ENCODE results near the gene HOXD11. TPM values are rescaled to one million over a fixed set of nuclear protein-coding genes. Genes with fewer than 3 reads are reported as not detected.

HOXD11 gene
- total RNA-seq, 1 donor from 2014 or later, result not detected

DNA sequence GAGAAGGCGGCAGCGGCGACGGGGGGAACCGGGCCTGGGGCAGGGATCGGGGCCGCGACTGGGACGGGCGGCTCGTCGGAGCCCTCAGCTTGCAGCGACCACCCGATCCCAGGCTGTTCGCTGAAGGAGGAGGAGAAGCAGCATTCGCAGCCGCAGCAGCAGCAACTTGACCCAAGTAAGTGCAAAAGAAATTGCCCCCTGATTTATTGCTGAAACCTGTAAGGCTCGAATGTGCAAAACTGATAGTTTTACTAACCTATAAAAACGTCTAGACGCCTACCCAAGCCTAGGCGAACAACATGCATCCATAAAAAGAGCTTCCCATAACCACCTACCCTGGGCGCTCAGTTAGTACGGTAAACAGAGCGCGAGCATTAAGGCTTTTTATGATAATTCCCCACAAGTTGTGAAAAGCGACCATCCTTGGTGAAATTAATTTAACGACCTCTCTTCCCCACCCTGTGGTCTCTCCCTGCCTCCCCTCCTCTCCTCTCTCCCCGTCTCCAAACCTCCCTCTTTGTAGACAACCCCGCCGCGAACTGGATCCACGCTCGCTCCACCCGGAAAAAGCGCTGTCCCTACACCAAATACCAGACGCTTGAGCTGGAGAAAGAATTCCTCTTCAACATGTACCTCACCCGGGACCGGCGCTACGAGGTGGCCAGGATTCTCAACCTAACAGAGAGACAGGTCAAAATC is 16.5 kb downstream of the HOXD11 start:
- intact Hi-C loops (cut with DNase I), result no loop called here

DNA sequence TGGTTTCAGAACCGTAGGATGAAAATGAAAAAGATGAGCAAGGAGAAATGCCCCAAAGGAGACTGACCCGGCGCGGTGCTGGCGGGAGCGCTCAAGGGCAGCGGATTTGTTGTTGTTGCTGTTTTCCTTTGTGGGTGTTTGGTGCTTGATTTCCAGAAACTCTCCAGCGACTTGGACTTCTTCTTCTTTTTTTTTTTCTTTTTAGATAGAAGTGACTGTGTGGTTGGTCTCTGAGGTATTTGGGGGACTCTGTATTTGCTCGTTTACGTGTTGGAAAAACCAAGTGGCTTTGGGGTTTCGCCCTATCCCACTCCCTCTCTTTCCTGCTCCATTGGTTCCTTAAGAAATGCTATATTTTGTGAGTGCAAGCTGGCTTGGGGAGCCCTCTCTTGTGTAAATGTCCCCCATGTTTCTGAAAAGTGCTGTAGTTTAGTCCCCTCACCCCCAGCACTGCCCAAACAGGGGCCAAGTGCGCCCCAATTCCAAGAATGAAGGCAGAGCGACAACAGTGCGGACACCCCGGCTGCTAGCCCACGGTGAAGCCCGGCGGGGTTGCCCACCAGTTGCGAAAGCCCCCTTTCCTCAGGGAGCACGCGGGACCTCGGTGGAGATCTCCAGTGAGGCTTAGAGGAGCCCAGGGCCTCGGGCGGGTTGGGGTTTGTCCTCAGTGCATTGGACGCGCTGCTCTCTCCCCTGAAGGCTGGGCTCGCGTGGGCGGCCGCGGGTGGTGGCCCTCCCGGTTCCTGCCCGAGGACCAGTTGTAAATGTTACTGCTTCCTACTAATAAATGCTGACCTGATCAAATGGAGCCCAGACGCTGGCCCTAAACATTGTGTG is 17.2 kb downstream of the HOXD11 start:
- H3K4me1 ChIP-seq, result peaks cover 11% of the 10 kb centered on the region
- peaks cover 99% of the 10 kb centered on the region for H3K27me3 ChIP-seq
- H3K4me3 ChIP-seq, result no peak overlapping the region
- ATAC-seq, result no peak
- no peak overlapping the region for H3K27ac ChIP-seq
- H3K9me3 ChIP-seq, result no peaks in the 10 kb centered on the region
- DNase-seq, result no peak
- intact Hi-C loops (cut with DNase I), result no loop called here
- no peaks in the 10 kb centered on the region for H3K36me3 ChIP-seq
- TF ChIP-seq, protein P1, sequence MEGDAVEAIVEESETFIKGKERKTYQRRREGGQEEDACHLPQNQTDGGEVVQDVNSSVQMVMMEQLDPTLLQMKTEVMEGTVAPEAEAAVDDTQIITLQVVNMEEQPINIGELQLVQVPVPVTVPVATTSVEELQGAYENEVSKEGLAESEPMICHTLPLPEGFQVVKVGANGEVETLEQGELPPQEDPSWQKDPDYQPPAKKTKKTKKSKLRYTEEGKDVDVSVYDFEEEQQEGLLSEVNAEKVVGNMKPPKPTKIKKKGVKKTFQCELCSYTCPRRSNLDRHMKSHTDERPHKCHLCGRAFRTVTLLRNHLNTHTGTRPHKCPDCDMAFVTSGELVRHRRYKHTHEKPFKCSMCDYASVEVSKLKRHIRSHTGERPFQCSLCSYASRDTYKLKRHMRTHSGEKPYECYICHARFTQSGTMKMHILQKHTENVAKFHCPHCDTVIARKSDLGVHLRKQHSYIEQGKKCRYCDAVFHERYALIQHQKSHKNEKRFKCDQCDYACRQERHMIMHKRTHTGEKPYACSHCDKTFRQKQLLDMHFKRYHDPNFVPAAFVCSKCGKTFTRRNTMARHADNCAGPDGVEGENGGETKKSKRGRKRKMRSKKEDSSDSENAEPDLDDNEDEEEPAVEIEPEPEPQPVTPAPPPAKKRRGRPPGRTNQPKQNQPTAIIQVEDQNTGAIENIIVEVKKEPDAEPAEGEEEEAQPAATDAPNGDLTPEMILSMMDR (IDR thresholded peaks at IDR 0.05), result no peak

More for the DNA sequence above, 16.5 kb downstream of the HOXD11 start:
- TF ChIP-seq, protein P1 (IDR thresholded peaks at IDR 0.05), result no peak
- H3K27ac ChIP-seq, result no peak overlapping the region
- peaks cover 99% of the 10 kb centered on the region for H3K27me3 ChIP-seq
- H3K4me3 ChIP-seq, result peak overlapping the region; percentile 32
- DNase-seq (no peak), ATAC-seq (no peak)
- H3K9me3 ChIP-seq, result no peaks in the 10 kb centered on the region
- no peaks in the 10 kb centered on the region for H3K36me3 ChIP-seq
- H3K4me1 ChIP-seq, result peaks cover 11% of the 10 kb centered on the region

DNA sequence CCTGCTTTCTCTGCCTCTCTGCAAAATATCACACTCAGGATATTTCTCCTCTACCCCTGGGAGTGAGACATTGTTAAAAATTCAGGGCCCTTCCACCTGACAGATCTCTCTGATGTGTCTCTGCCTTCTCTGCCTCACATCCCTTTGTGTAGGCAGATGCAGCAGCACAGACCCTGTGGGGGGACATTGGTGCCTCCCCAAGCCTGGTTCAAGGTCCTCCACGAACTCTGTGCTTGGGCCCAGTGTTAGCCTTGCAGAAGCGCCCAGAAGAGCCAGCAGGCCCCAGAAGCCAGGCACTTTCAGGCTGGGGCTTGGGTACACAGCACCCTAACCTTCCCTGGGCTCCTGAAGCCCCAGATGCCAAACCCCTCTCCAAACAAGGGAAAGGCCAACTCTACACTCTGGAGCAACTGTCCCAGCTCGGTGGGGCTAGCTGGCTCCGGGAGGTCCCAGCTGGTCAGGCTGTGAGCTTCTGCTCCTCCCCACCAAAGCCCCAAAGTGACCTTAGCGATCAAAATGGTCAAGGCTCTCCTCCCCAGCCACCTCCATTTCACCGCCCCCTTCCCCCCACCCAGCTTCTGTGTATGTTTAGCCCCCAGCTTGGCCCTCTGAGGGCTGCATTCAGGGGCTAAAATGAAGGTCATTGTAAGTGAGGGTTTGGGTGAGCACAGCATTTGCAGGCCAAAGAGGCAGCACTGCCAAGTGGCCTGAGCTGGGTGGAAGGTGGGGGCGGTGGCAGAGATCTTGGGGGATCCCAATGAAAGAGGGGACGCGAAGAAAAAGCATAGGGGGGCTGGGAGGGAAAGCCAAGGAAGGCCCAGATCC is 18.1 kb downstream of the HOXD11 start:
- TF ChIP-seq, protein P1 (IDR thresholded peaks at IDR 0.05), result no peak
- DNase-seq (no peak), ATAC-seq (no peak)
- Histone ChIP-seq H3K36me3 (no peaks in the 10 kb centered on the region), H3K4me1 (peaks cover 11% of the 10 kb centered on the region), H3K9me3 (no peaks in the 10 kb centered on the region), H3K27ac (no peak overlapping the region), H3K27me3 (peaks cover 96% of the 10 kb centered on the region), H3K4me3 (no peak overlapping the region)
- intact Hi-C loops (cut with DNase I), result loop anchor here (5.0 kb wide), 1 partner anchor 512 kb away; no protein-coding TSS in a partner anchor

DNA sequence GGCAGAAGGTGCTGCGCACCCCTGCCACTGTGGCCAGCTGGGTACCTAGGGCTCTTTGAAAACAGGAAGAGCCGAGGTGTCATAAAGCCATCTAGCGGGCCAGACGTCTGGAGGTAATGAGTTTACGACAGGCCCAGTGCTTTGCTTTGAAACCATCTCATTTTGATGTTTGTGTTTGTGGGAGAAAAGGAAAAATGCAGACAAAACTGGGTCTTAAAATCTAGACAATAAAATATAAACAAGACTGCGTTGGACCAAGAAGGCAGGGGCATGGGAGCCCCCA is 18.6 kb downstream of the HOXD11 start:
- Histone ChIP-seq H3K9me3 (no peaks in the 10 kb centered on the region), H3K36me3 (no peaks in the 10 kb centered on the region), H3K4me3 (no peak overlapping the region), H3K27me3 (peaks cover 96% of the 10 kb centered on the region), H3K4me1 (peaks cover 11% of the 10 kb centered on the region), H3K27ac (no peak overlapping the region)
- ATAC-seq, result no peak
- intact Hi-C loops (cut with DNase I), result loop anchor here (5.0 kb wide), 1 partner anchor 512 kb away; no protein-coding TSS in a partner anchor
- TF ChIP-seq, protein P1 (IDR thresholded peaks at IDR 0.05), result no peak
- DNase-seq, result no peak

DNA sequence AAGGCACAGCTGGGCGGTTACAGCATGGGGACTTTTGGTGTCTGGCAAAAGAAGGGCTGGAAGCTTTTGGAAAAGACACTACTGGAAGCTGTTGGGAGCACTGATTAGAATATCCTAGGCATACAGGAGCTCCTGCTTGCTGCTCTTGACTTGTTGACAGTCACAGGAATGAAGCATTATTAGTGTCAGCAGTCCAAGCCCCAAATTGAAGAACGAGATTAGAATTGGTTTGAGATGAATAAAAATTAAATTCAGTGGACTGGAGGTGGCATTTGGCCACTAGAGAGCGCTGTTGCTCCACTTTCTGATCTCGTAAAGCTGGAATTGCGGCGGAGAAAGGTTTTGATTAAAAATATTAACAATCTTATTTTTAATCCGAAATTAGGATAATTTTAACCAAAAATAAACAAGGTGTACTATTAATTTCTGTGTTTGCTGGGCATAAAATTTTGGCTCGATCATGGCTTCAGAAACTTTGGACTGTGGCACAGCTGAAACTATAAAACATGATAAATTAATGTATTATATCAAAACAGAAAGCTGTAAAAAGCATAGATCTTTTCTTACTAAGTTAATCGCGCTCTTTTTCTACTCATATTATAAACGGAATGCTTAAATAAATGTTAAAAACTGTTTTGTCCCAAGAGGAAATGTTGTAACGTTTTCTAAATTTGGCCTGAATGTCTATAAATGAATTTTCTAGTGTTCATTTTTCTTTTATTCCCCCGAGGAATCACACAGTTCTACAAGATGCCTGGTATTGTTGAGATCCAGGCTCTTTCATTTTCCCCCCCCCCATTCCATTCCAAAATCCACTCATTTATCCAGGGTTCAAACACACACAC is 20.1 kb downstream of the HOXD11 start:
- Histone ChIP-seq H3K36me3 (no peaks in the 10 kb centered on the region), H3K27me3 (peaks cover 96% of the 10 kb centered on the region), H3K4me3 (no peak overlapping the region), H3K9me3 (no peaks in the 10 kb centered on the region), H3K4me1 (peaks cover 12% of the 10 kb centered on the region), H3K27ac (no peak overlapping the region)
- intact Hi-C loops (cut with DNase I), result loop anchor here (5.0 kb wide), 1 partner anchor 510 kb away; no protein-coding TSS in a partner anchor
- peak; percentile 63 for DNase-seq
- ATAC-seq, result no peak
- TF ChIP-seq, protein P1 (IDR thresholded peaks at IDR 0.05), result peak; percentile 92

All from upper lobe of right lung (tissue), 1 donor.